ENCODE data around the gene TUBB2B. TPM values are rescaled to one million over a fixed set of nuclear protein-coding genes. Genes with fewer than 3 reads are reported as not detected.

The TUBB2B gene
- total RNA-seq, 1 experiment from 2014 or later, result 0.86 TPM

DNA sequence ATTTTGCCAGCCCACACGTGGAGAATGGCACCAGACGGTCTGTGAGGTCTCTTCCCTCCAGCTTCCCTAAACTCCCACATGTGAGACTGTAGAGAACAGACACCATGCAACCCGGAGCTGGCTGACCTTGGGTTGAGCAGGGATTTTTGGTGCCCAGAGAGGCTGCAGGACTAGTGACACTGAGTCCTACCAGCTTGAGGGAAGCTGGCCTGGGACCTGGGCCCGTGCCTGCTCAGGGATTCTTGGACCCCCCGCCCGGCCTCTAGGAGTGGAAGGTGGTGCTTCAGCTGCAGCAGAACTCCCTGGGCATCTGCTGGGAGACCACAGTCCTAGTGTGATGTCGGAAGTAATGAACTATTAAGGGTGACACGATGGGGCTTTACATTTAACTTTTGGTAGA, 34.5 kb upstream of the TUBB2B start:
- intact Hi-C loops (cut with micrococcal nuclease), result no loop called here
- ChIA-PET CTCF (interaction anchor here (1.3 to 1.8 kb wide), 2 partner anchors 10 to 470 kb away, joined by 3 read pairs; no protein-coding TSS in a partner anchor), POLR2A (no interaction called here), RAD21 (ENCODE audit: low non-redundant PET in 1 of 2, low total read pairs in 2 of 2, uncharacterized antibody in 2 of 2, unreplicated experiment in 2 of 2) (no interaction called here)
- peaks cover 13 to 26% of the 10 kb centered on the region in 2 experiments; a peak in 3 of 4 replicates for H3K36me3 ChIP-seq (ENCODE audit: control insufficient read depth in 1 of 2, insufficient read depth in 2 of 2, low read length in 2 of 2)
- TF ChIP-seq POLR2AphosphoS5 (IDR thresholded peaks at IDR 0.05; ENCODE audit: low read depth, low read length) (no peak), JUND (IDR thresholded peaks at IDR 0.05) (no peak), CTCF (IDR thresholded peaks at IDR 0.05 in 2 of 3, conservative IDR thresholded peaks at IDR 0.05 in 1 of 3; ENCODE audit: borderline replicate concordance in 1 of 3, insufficient read depth in 1 of 3, low read depth in 2 of 3, low read length in 2 of 3) (no peak)
- DNase-seq (ENCODE audit: low read depth, low spot score) (no peak), ATAC-seq (no peak)
- H3K27ac ChIP-seq (ENCODE audit: low read depth, low read length), result no peak overlapping the region
- H3K4me3 ChIP-seq (replicated peaks in 1 of 2; ENCODE audit: low read depth in 1 of 2, low read length in 2 of 2), result no peak overlapping the region
- no peaks in the 10 kb centered on the region for H3K9me2 ChIP-seq (ENCODE audit: insufficient read depth)
- BruUV-seq (replicated peaks), result no TSS peak
- H3K4me1 ChIP-seq (ENCODE audit: control insufficient read depth in 1 of 2, insufficient read depth in 2 of 2, low read length in 2 of 2), result peaks cover 9 to 18% of the 10 kb centered on the region in 2 experiments; a peak in 3 of 4 replicates
- H3K9me3 ChIP-seq (ENCODE audit: control insufficient read depth in 1 of 2, insufficient read depth in 1 of 2, low read depth in 1 of 2, low read length in 2 of 2), result no peaks in the 10 kb centered on the region
- no peak overlapping the region for H3K9ac ChIP-seq (ENCODE audit: low read length)
- H3K79me2 ChIP-seq (ENCODE audit: insufficient read depth, low read length), result peaks cover 78% of the 10 kb centered on the region
- H3K4me2 ChIP-seq (ENCODE audit: low read length), result no peak overlapping the region
- H3K27me3 ChIP-seq (ENCODE audit: insufficient read depth, low read length), result no peaks in the 10 kb centered on the region
- H4K20me1 ChIP-seq (ENCODE audit: insufficient read depth), result no peaks in the 10 kb centered on the region
- H2AFZ ChIP-seq (ENCODE audit: low read depth, low read length, poor library complexity, severe bottlenecking), result no peak overlapping the region

- no peaks in the 10 kb centered on the region for H3K9me2 ChIP-seq (ENCODE audit: insufficient read depth)
- BruUV-seq (replicated peaks), result no TSS peak
- no peak overlapping the region for H3K4me3 ChIP-seq (replicated peaks in 1 of 2; ENCODE audit: low read depth in 1 of 2, low read length in 2 of 2)
- POLR2A ChIA-PET, result no interaction called here
- no peak overlapping the region for H3K27ac ChIP-seq (ENCODE audit: low read depth, low read length)
- H3K4me2 ChIP-seq (ENCODE audit: low read length), result no peak overlapping the region
- no peak overlapping the region for H3K9ac ChIP-seq (ENCODE audit: low read length)
- CTCF ChIA-PET, result interaction anchor here (1.3 to 1.8 kb wide), 2 partner anchors 10 to 471 kb away, joined by 3 read pairs; no protein-coding TSS in a partner anchor
- TF ChIP-seq, protein P1, sequence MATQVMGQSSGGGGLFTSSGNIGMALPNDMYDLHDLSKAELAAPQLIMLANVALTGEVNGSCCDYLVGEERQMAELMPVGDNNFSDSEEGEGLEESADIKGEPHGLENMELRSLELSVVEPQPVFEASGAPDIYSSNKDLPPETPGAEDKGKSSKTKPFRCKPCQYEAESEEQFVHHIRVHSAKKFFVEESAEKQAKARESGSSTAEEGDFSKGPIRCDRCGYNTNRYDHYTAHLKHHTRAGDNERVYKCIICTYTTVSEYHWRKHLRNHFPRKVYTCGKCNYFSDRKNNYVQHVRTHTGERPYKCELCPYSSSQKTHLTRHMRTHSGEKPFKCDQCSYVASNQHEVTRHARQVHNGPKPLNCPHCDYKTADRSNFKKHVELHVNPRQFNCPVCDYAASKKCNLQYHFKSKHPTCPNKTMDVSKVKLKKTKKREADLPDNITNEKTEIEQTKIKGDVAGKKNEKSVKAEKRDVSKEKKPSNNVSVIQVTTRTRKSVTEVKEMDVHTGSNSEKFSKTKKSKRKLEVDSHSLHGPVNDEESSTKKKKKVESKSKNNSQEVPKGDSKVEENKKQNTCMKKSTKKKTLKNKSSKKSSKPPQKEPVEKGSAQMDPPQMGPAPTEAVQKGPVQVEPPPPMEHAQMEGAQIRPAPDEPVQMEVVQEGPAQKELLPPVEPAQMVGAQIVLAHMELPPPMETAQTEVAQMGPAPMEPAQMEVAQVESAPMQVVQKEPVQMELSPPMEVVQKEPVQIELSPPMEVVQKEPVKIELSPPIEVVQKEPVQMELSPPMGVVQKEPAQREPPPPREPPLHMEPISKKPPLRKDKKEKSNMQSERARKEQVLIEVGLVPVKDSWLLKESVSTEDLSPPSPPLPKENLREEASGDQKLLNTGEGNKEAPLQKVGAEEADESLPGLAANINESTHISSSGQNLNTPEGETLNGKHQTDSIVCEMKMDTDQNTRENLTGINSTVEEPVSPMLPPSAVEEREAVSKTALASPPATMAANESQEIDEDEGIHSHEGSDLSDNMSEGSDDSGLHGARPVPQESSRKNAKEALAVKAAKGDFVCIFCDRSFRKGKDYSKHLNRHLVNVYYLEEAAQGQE (IDR thresholded peaks at IDR 0.05; ENCODE audit: low read depth), result no peak
- TF ChIP-seq ZNF274 (IDR thresholded peaks at IDR 0.05; ENCODE audit: low read depth, low read length) (no peak), CBX3 (IDR thresholded peaks at IDR 0.05; ENCODE audit: low read depth) (no peak)
- H3K36me3 ChIP-seq (ENCODE audit: control insufficient read depth in 1 of 2, insufficient read depth in 2 of 2, low read length in 2 of 2), result peaks cover 13 to 26% of the 10 kb centered on the region in 2 experiments; a peak in 3 of 4 replicates
- no peak for ATAC-seq
- peaks cover 9 to 18% of the 10 kb centered on the region in 2 experiments; a peak in 3 of 4 replicates for H3K4me1 ChIP-seq (ENCODE audit: control insufficient read depth in 1 of 2, insufficient read depth in 2 of 2, low read length in 2 of 2)
- no peaks in the 10 kb centered on the region for H3K9me3 ChIP-seq (ENCODE audit: control insufficient read depth in 1 of 2, insufficient read depth in 1 of 2, low read depth in 1 of 2, low read length in 2 of 2)
- H3K27me3 ChIP-seq (ENCODE audit: insufficient read depth, low read length), result no peaks in the 10 kb centered on the region
- no peak overlapping the region for H2AFZ ChIP-seq (ENCODE audit: low read depth, low read length, poor library complexity, severe bottlenecking)
- H4K20me1 ChIP-seq (ENCODE audit: insufficient read depth), result no peaks in the 10 kb centered on the region
- RAD21 ChIA-PET (ENCODE audit: low non-redundant PET in 1 of 2, low total read pairs in 2 of 2, uncharacterized antibody in 2 of 2, unreplicated experiment in 2 of 2), result no interaction called here
- no peak for DNase-seq (ENCODE audit: low read depth, low spot score)
- intact Hi-C loops (cut with micrococcal nuclease), result no loop called here
- H3K79me2 ChIP-seq (ENCODE audit: insufficient read depth, low read length), result peaks cover 77% of the 10 kb centered on the region
Observed at GRCh38 chr6:3261518-3261820, 34.0 kb upstream of the TUBB2B start.

All from HCT116 (cell line).